Measurements from ENCODE around the gene DAW1.
A peak's percentile ranks its signal among the peaks of the same experiment; 100 is the strongest.
"Not testable (repeated sequence)": the region's sequence is repeated elsewhere in the genome, so short reads cannot be mapped to it uniquely, and the experiment has no call there.

The DAW1 gene

GRCh38 chr2:227906991-227907390 lies 35.6 kb downstream of the DAW1 start:
- FAIRE-seq: no peak
- no peak for DNase-seq (ENCODE audit: insufficient read length, low spot score)

- no peak for DNase-seq (ENCODE audit: insufficient read length, low spot score)
- FAIRE-seq: no peak
Observed at GRCh38 chr2:227908266-227909054, 37.0 kb downstream of the DAW1 start.

GRCh38 chr2:227914362-227914761 lies 42.9 kb downstream of the DAW1 start:
- FAIRE-seq (no peak), DNase-seq (ENCODE audit: insufficient read length, low spot score) (no peak)

- DNase-seq (ENCODE audit: insufficient read length, low spot score) (no peak), FAIRE-seq (no peak)
Observed at GRCh38 chr2:227921648-227922047, 50.2 kb downstream of the DAW1 start.

GRCh38 chr2:227932001-227932400 lies 60.6 kb downstream of the DAW1 start:
- FAIRE-seq: no peak
- no peak for DNase-seq (ENCODE audit: insufficient read length, low spot score)

GRCh38 chr2:227932403-227932802 lies 61.0 kb downstream of the DAW1 start:
- FAIRE-seq: no peak

GRCh38 chr2:227933884-227934283 lies 62.5 kb downstream of the DAW1 start:
- no peak for DNase-seq (ENCODE audit: insufficient read length, low spot score)
- no peak for FAIRE-seq

More at GRCh38 chr2:227932403-227932802, 61.0 kb downstream of the DAW1 start:
- no peak for DNase-seq (ENCODE audit: insufficient read length, low spot score)

GRCh38 chr2:227936249-227936648 lies 64.8 kb downstream of the DAW1 start:
- FAIRE-seq; DNase-seq (ENCODE audit: insufficient read length, low spot score): not testable (repeated sequence)

GRCh38 chr2:227939271-227940027 lies 68.0 kb downstream of the DAW1 start:
- FAIRE-seq: no peak
- DNase-seq (ENCODE audit: insufficient read length, low spot score): peak; percentile 4

GRCh38 chr2:227942021-227942420 lies 70.6 kb downstream of the DAW1 start:
- FAIRE-seq (no peak), DNase-seq (ENCODE audit: insufficient read length, low spot score) (no peak)

GRCh38 chr2:227942965-227943364 lies 71.5 kb downstream of the DAW1 start:
- FAIRE-seq (no peak), DNase-seq (ENCODE audit: insufficient read length, low spot score) (no peak)

GRCh38 chr2:227960317-227960716 lies 88.9 kb downstream of the DAW1 start:
- DNase-seq (ENCODE audit: insufficient read length, low spot score): no peak
- no peak for FAIRE-seq

GRCh38 chr2:227971619-227972230 lies 100.3 kb downstream of the DAW1 start:
- FAIRE-seq: no peak
- no peak for DNase-seq (ENCODE audit: insufficient read length, low spot score)

GRCh38 chr2:227973241-227973640 lies 101.8 kb downstream of the DAW1 start:
- no peak for DNase-seq (ENCODE audit: insufficient read length, low spot score)
- FAIRE-seq: no peak

Data from GM19239 (cell line).